GOT3 (cell line): Measurements from ENCODE around the gene CAND2.
"Not testable (repeated sequence)": the region's sequence is repeated elsewhere in the genome, so short reads cannot be mapped to it uniquely, and the experiment has no call there.

Experiments used
- DNase-seq: peaks from one replicate; lab custom pipeline; 2025; ENCODE audit warnings: mixed read lengths; lab: John Stamatoyannopoulos, UW

CAND2 gene

DNA sequence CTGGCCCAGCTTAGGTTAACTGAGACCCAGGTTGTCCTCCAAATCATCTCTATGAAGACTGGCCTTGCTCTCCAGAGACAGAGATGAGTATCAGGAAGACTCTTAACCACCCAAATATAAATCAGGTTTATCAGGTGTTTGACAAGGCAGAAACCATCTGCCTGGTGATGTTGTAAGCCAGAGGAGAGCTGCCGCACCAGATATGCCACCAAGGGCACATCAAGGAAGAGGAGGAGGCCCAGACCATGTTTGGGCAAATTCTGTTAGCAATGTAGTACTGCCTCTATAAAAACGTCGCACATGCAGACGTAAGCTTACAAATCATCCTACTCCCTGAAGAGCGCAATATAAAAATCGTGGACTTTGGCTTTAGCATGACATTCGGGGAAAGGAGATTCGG, 65.9 kb downstream of the CAND2 start:
- DNase-seq = no peak

DNA sequence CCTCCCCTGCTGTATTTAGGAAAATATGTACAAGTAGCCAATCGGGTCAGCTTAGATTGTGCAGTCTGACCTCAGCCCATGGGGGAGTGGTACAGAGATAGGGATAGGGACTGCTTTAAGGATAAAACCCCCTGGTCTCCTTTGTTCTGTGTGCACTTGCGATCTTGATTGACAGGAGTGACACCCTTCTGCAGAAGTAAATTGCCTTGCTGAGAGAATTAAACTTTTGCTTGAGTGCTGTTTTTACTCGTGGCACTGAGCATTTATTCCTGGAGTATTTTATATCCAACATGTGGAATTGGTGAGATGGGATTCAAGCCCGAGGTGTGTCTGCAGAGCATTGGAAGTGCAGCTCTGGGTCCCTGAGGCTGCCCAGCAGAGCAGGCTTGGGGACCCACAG, 68.8 kb downstream of the CAND2 start:
- DNase-seq = no peak

DNA sequence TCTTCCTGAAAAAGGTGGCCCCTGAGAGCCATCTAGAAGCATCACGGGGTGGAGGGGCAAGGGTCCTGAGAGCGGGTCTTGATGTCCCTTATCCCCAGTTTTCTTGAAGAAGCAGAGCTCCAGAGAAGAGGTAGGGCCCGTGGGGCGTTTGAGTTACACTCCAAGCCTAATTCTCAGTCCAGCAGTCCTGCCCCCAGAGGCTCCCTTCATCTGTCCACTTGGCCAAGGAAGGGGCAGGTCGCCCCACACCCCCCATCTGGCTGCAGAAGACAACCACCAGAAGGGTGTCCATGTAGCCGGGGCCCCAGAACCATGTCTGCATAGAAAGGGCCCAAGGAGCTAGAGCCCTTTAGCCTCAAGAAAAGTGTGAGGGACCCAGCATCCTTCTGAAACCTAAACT, 70.4 kb downstream of the CAND2 start:
- no peak for DNase-seq

DNA sequence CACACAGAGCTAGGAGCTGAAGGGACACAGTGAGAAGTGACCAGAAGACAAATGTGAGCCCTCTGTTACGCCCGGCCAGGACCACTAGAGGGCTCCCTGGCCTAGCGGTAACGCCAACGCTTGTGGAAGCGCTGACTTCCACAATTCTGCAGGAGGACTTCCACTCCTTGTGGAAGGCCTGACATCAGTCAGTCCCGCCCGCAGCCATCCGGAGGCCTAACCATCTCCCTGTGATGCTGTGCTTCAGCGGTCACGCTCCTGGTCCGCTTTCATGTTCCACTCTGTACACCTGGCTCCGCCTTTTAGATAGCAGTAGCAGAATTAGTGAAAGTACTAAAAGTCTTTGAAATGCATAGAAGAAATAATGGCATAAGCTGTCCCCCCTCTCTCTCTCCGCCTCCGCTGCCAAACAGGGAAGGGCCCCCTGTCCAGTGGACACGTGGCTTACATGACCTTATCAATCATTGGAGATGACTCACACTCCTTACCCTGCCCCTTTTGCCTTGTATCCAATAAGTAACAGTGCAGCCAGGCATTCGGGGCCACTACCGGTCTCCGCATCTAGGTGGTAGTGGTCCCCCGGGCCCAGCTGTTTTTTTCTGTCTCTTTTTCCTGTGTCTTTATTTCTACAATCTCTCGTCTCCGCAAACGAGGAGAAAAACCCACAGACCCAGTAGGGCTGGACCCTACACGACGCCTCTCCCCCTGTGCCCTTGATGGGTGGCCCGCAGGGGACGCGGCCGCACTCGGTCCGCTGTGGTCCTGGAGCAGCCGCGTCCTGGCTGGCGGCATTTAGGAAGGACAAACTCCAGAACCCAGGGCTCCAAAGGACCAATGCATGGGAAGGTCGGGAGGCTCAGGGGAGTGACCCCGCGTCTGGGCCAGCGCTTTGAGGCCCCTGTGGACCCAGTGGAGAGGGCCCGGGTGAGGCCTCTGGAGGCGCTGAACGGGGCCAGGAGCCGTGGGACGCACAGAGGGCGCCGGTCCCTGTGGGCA, 71.9 kb downstream of the CAND2 start:
- peak; percentile 43 for DNase-seq

DNA sequence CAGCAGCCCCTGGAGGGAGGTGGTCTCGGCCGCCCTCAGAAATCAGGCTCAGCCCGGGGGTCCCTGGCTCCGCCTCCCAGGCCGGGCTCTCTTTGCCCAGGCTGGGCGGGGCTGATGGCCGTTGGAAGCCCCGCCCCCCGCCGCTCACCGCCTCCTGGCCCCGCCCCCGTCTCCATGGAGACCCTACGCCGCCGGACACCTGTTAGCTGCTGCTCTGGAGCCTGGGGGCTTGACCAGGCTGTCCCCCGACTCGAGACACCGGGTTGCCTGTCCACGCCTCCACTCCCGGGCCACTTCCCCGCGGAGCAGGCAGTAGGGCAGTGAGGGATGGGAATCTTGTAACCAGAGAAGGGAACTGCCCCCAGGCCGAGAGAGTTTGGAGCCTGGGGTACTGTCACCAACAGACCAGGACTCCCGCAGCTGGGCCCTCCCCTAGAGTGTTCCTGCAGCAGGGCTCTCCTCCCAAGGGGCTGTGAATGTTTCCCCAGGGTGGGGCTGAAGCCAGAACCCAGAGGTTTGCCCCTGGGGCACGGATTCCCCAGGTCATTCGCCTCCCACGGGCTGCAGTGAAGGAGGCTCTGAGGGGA, 72.6 kb downstream of the CAND2 start:
- DNase-seq = no peak

DNA sequence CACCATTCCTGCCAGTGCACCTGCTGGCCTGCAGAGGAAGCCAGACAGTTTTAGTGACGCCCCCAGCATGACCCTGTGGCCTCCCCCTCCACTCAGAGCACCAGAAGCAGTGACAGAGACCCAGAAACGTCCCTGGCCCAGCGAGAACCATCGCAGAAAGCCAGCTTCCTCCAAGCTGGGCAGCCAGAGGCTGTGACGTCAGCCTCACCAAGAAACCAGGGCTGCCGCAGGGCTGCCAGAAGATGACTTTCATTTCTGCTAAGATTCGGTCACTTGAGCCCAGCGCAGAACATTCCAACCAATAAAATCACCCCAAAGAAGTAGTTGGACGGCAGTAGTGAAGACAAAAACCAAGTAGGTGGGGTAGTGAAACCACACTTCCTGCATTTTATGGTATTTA, 74.5 kb downstream of the CAND2 start:
- DNase-seq = no peak

DNA sequence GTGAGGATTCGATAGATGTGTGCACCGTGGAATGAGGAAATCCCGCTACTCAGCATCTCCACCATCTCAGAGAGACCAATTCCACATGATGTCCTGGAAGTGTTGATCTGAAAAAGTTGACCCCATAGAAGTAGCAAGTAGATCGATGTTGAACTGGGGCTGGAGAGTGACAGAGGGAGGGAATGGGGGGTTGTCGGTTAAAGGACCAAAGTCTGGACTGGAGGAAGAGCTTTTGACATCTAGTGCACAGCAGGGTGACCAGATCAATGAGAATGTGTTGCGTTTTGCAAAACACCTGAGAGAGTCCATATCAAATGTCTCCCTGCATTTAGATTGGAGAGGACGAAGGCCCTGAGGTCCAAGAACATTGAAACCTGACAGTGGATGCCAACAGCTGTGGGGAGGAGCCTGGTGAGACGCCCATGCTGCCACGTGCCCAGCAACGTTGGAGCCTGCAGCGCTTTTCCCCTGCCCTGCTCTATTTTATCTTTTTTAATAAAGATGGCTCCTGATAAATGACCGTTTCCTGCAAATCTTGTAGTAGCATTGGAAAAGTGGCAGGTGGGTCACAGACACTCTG, 75.0 kb downstream of the CAND2 start:
- no peak for DNase-seq

DNA sequence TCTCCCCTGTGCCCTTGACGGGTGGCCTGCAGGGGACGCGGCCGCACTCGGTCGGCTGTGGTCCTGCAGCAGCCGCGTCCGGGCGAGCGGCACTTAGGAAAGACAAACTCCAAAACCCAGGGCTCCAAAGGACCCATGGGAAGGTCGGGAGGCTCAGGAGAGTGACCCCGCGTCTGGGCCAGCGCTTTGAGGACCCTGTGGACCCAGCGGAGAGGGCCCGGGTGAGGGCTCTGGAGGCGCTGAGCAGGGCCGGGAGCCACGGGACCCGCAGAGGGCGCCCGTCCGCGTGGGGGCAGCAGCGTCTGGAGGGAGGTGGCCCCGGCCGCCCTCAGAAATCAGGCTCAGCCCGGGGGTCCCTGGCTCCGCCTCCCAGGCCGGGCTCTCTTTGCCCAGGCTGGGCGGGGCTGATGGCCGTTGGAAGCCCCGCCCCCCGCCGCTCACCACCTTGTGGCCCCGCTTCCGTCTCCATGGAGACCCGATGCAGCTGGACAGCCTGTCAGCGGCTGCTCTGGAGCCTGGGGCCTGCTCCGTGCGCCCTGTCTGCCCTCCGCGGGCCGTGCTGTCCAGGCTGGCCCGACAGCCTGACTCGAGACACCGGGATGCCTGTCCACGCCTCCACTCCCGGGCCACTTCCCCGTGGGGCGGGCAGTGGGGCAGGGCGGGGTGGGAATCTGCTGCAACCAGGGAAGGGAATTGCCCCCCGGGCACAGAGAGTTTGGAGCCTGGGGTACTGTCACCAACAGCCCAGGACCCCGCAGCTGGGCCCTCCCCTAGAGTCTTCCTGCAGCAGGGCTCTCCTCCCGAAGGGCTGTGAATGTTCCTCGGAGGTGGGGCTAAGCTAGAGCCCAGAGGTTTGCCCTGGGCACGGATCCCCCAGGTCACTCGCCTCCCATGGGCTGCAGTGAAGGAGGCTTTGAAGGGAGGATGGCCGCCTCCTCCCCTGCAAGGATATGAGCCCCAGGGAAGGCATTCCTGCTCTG, 79.7 kb downstream of the CAND2 start:
- no peak for DNase-seq

DNA sequence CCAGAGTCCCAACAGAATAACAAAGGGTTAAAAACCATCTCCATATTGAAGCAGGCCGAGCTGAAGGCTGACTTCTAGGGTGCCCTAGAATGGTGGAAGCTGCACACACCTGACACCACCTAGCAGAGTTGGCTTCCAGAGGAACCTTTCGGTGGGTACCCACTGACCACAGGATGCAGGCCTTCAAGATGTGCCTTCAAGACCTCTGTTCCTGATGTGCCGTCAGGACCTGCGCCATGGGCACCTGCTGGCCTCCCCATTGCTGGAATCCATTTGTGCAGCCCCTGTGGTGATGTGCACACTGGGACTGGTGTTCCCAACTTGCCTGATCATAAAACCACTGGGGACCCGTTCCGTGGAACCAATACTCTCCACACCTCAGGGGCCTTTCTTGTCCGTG, 80.6 kb downstream of the CAND2 start:
- no peak for DNase-seq

DNA sequence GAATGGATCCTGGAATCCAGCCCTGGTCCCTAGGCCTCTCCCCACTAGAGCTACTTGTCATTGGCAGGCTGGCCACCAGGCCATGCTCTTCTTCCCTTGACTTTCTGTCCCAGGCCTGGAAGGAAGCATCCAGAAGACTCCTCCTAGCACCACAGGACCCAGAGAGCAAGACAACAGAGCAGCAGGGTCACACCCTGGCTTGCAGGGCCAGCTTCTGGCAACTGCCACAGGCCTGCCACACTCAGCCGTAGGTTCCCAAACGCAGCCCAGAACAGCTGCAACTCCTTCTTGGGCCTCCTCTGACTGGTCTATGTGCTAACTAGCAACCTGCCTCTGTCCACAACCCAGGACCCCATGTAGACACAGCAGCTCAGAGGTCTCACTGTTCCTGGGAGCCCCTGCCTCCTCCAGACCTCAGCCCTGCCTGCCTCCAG, 81.7 kb downstream of the CAND2 start:
- no peak for DNase-seq

DNA sequence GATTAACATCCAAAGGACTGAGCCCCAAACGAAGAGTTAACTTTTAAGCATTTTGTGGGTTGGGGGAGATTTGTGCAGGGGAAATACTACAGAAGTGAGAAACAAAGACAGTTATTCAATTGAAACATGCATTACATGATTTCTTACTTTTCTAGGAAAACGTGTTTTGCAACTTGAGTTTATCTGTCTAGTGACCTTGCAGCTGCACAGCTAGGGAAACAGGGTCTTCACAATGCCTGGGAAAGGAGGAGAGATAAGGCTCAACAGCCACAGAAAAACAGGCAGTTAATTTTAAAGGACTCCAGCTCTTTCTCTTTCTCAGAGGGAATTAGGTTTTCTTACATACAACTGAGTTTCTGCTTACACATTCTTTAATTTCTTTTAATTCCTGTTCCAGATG, 82.3 kb downstream of the CAND2 start:
- not testable (repeated sequence) for DNase-seq

DNA sequence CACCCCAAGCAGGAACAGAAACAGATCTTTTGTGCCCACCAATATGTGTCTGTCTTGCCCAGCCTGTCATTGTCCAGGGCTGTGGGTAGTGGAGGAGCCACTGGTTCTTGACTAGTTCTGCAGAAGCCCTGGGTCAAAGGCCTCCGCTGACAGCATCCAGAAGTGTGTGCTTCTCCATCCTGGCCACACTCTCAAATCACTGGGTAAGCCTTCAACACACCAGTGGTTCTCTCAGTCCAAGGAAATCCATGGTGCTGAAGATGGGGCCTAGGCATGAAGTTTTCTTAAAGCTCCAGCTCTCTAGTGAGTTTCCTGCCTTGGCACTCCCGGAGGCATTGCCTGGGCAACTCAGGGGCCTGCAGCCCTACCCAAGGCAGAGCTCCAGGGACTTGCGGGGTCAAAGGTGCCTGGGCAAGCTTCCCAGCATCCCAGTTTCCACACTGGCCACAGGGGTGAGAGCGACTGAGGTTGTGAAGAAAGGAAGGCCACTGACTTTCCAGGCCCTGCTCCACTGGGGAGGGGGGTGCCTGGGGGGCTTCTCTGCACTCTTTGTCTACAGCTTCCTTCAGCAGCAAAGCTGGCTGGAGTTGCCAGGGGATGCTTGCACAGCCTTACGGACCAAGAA, 82.8 kb downstream of the CAND2 start:
- DNase-seq = no peak

DNA sequence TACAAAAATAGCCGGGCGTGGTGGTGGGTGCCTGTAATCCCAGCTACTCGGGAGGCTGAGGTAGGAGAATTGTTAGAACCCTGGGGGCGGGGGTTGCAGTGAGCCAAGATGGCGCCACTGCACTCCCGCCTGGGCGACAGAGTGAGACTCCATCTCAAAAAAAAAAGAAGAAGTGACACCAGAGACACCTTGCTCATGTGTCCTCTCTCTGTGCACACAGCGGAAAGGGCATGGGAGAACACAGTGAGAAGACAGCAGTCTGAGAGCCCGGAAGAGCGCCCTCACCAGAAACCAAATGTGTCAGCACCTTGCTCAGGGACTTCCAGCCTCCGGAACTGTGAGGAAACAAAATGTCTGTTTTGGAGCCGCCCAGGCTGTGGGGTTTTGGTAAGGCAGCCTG, 85.4 kb downstream of the CAND2 start:
- DNase-seq = not testable (repeated sequence)

DNA sequence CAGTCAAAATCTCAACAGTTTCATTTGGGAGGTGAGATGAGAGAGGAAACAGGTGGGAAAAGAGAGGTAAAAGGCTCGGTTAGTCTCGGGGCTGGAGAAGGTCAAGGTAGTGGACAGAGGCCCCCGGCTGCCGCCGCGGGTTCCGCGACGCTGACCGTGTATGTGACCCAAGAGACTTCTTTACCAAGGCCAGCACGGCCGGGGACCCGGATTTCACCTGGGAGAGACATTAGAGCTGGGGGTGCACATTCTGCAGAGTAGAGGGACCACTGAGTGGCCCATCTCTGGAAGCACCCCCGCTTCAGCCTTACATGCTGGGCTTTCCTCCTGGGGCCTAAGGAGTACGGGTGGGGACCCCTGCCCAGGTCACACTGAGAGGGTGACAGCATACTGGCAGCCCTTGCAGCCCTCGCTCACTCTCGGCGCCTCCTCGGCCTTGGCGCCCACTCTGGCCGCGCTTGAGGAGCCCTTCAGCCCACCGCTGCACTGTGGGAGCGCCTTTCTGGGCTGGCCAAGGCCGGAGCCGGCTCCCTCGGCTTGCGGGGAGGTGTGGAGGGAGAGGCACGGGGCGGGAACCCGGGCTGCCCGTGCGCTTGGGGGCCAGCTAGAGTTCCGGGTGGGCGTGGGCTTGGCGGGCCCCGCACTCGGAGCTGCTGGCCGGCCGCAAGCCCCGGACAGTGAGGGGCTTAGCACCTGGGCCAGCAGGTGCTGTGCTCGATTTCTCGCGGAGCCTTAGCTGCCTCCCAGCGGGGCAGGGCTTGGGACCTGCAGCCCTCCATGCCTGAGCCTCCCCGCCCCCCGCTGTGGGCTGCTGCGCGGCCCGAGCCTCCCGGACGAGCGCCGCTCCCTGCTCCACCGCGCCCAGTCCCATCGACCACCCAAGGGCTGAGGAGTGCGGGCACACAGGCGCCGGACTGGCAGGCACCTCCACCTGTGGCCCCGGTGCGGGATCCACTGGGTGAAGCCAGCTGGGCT, 86.1 kb downstream of the CAND2 start:
- DNase-seq = no peak

DNA sequence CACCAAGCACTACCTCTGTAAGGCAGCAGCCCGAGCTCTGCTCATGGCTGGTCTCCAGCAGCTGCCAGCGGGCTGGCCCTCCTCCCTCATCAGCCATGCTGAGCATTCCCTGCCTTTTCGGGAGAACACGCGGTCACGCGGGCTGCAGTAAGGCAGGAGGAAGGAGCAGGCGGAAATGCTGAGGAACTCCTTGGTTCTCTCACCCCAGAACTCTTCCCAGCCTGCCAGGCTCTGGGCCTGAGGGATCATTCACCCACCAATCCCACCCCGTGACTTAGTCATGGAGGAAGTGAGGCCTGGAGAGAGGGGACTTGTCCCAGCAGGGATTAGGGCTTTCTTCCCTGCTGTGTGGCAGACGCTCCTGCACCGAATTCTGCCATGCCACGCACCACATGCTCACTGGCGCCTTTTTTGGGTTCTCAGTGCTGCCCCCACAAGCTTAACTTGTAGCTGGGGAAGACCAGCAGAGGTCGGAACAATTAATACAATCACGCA, 87.8 kb downstream of the CAND2 start:
- DNase-seq = no peak
